ENCODE measurements around the gene CST3.

DNA sequence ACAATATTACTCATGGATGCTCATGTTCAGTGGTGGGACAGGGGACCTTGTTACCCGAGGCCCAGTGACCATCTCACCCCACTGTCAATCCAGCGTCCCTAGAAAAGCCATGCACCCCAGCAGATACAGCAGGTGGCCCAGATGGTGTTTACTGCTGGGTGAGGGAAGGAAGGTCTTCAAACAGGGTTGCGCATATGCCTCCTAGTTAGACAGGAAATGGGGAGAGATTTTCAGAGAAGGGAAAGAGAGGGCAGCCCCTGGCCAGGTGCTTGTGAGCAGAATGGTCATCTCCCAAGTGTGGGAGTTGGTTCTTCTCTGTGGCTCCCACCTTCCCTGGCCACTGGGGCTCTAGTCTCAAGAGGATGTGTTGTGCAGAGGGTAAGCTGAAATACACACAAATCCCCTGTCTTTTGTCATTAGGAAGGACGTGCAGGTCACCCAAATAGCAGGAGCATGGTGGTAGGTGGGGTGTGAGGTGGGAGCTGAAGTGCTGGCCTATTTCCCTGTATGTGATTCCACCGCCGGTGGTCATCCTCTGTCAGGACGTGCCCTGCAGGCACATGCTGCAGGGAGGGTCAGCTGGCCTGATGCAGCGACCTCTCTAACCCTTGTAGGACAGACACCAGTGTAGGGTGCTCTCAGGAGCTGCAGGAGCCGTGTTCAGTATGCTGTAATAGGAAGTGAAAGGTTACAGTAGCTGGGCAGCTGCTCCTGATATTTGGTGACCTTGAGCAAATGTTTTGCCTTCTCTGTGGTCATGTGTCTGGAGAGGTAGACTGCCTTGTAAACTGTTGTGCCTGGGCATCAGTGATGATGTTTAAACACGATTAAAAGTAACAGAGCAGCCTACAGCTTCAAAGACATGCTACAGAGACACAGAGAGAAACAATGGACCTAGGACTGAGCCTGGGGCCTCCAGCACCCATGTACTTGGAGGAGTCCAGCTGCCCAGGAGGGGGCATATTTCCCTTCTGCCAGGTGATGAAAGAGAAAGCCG, 3.2 kb upstream of the CST3 start:
- TF ChIP-seq ZNF274 (IDR thresholded peaks at IDR 0.05; ENCODE audit: low read depth, low read length), result no peak
- TF ChIP-seq FOSL1 (IDR thresholded peaks at IDR 0.05; ENCODE audit: low read depth), result no peak
- TF ChIP-seq EZH2 (IDR thresholded peaks at IDR 0.05), result no peak
- TF ChIP-seq, protein P1, sequence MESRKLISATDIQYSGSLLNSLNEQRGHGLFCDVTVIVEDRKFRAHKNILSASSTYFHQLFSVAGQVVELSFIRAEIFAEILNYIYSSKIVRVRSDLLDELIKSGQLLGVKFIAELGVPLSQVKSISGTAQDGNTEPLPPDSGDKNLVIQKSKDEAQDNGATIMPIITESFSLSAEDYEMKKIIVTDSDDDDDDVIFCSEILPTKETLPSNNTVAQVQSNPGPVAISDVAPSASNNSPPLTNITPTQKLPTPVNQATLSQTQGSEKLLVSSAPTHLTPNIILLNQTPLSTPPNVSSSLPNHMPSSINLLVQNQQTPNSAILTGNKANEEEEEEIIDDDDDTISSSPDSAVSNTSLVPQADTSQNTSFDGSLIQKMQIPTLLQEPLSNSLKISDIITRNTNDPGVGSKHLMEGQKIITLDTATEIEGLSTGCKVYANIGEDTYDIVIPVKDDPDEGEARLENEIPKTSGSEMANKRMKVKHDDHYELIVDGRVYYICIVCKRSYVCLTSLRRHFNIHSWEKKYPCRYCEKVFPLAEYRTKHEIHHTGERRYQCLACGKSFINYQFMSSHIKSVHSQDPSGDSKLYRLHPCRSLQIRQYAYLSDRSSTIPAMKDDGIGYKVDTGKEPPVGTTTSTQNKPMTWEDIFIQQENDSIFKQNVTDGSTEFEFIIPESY (IDR thresholded peaks at IDR 0.05; ENCODE audit: extremely low read depth, insufficient replicate concordance, low read length), result no peak
- TF ChIP-seq, protein P2, sequence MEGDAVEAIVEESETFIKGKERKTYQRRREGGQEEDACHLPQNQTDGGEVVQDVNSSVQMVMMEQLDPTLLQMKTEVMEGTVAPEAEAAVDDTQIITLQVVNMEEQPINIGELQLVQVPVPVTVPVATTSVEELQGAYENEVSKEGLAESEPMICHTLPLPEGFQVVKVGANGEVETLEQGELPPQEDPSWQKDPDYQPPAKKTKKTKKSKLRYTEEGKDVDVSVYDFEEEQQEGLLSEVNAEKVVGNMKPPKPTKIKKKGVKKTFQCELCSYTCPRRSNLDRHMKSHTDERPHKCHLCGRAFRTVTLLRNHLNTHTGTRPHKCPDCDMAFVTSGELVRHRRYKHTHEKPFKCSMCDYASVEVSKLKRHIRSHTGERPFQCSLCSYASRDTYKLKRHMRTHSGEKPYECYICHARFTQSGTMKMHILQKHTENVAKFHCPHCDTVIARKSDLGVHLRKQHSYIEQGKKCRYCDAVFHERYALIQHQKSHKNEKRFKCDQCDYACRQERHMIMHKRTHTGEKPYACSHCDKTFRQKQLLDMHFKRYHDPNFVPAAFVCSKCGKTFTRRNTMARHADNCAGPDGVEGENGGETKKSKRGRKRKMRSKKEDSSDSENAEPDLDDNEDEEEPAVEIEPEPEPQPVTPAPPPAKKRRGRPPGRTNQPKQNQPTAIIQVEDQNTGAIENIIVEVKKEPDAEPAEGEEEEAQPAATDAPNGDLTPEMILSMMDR (IDR thresholded peaks at IDR 0.05 in 2 of 3, conservative IDR thresholded peaks at IDR 0.05 in 1 of 3; ENCODE audit: borderline replicate concordance in 1 of 3, insufficient read depth in 1 of 3, low read depth in 2 of 3, low read length in 2 of 3), result no peak

Data from HCT116 (cell line).